HepG2 (cell line): ENCODE measurements around the gene SH3GL2. TPM values are rescaled to one million over a fixed set of nuclear protein-coding genes. Genes with fewer than 3 reads are reported as not detected.

Source experiments
- ATAC-seq: fragments of 200-7000 bp; cut with Tn5 transposase; 3 replicates; pipeline ENCODE4 v1.9.1; 2020; ENCODE audit warnings: mild to moderate bottlenecking, moderate library complexity
- BruUV-seq: library from RNA; stranded (reverse); fragments of 400-500 nt; replicated peaks from 2 replicates; lab custom pipeline; 2021; lab: Mats Ljungman, UMichigan
- CTCF ChIA-PET: fragments of 300-600 bp; formaldehyde crosslinking; extraction: SDS; loops from one replicate; lab custom pipeline; 2021; ENCODE audit warnings: low total read pairs, inconsistent platforms, low intra/inter-chr PET ratio; lab: Yijun Ruan, JAX
- POLR2A ChIA-PET: fragments of 350-600 bp; sonication (Branson Sonifier 250); formaldehyde crosslinking; loops from one replicate; lab custom pipeline; 2020; ENCODE audit warnings: antibody characterized with exemption, inconsistent platforms; lab: Yijun Ruan, JAX
- DNase-seq: peaks from one replicate; pipeline ENCODE4 v3.0.0-alpha.2; 2015; ENCODE audit warnings: low spot score
- FAIRE-seq: peaks from 3 replicates; lab custom pipeline; 2011; peaks lifted over from hg19 to GRCh38; lab: Jason Lieb, UNC
- H2AFZ ChIP-seq: one replicate; pipeline ENCODE4 v1.6.1; 2011; ENCODE audit warnings: low read length, inconsistent platforms
- H3K27ac ChIP-seq: fragments of 300-600 bp; 3 replicates; pipeline ENCODE4 v1.8.0; 2011; ENCODE audit warnings: mixed run types, mild to moderate bottlenecking, mixed read lengths, low read length, inconsistent platforms; ENCODE audit not compliant: insufficient read depth; ENCODE audit errors: extremely low read length
- H3K27me3 ChIP-seq, 2 experiments: fragments of 200-600 bp in 1 of 2; 2 replicates in 1 of 2; 3 replicates in 1 of 2; pipeline versions ENCODE4 v1.6.0 to v1.8.0; 2011; ENCODE audit warnings: low read length in 2 of 2, mild to moderate bottlenecking in 2 of 2, moderate library complexity in 2 of 2, inconsistent platforms in 1 of 2; ENCODE audit not compliant: insufficient read depth in 2 of 2, control insufficient read depth in 1 of 2
- H3K36me3 ChIP-seq, 2 experiments: fragments of 200-600 bp in 1 of 2; replicated peaks in 1 of 2; 2 replicates in 1 of 2; 3 replicates in 1 of 2; pipeline versions ENCODE4 v1.5.1 to v1.8.0; 2011; ENCODE audit warnings: low read length in 2 of 2, inconsistent platforms in 1 of 2; ENCODE audit not compliant: insufficient read depth in 2 of 2, control insufficient read depth in 1 of 2
- H3K4me1 ChIP-seq: 2 replicates; pipeline ENCODE4 v1.5.1; 2012; ENCODE audit warnings: low read length, inconsistent platforms; ENCODE audit not compliant: insufficient read depth
- H3K4me2 ChIP-seq: 2 replicates; pipeline ENCODE4 v1.6.0; 2011; ENCODE audit warnings: low read depth, low read length, inconsistent platforms
- H3K4me3 ChIP-seq, 3 experiments: fragments of 200-600 bp in 1 of 3; sonication (generic), shearing (Covaris generic) in 1 of 3; replicated peaks in 1 of 3; 2 replicates each; pipeline ENCODE4 v1.5.1; 2011 to 2016; ENCODE audit warnings: low read length in 3 of 3, inconsistent platforms in 2 of 3, low read depth in 2 of 3, mild to moderate bottlenecking in 2 of 3, control low read depth in 1 of 3, mixed read lengths in 1 of 3; ENCODE audit not compliant: insufficient read depth in 1 of 3
- H3K79me2 ChIP-seq: one replicate; pipeline ENCODE4 v1.6.1; 2011; ENCODE audit warnings: low read length, inconsistent platforms; ENCODE audit not compliant: insufficient read depth
- H3K9ac ChIP-seq: 2 replicates; pipeline ENCODE4 v1.6.0; 2011; ENCODE audit warnings: mild to moderate bottlenecking, low read depth, low read length, inconsistent platforms; ENCODE audit not compliant: insufficient read depth
- H3K9me3 ChIP-seq: 2 replicates; pipeline ENCODE4 v1.5.1; 2012; ENCODE audit warnings: mild to moderate bottlenecking, low read length
- H4K20me1 ChIP-seq: 2 replicates; pipeline ENCODE4 v1.6.0; 2011; ENCODE audit warnings: inconsistent platforms, mild to moderate bottlenecking, low read length, moderate library complexity; ENCODE audit not compliant: insufficient read depth
- GLI4 ChIP-seq: sonication (generic); formaldehyde crosslinking; IDR thresholded peaks from 2 replicates; pipeline ENCODE4 v1.5.1; 2020; ENCODE audit warnings: missing genetic modification reagents, mild to moderate bottlenecking, moderate library complexity, borderline replicate concordance
- KMT2A ChIP-seq: sonication (generic); formaldehyde crosslinking; IDR thresholded peaks from 2 replicates; pipeline ENCODE4 v1.4.0; 2020; ENCODE audit warnings: missing genetic modification reagents
- MEIS1 ChIP-seq: sonication (generic); formaldehyde crosslinking; IDR thresholded peaks from 2 replicates; pipeline ENCODE4 v1.9.0; 2021; ENCODE audit warnings: mild to moderate bottlenecking, missing genetic modification reagents, moderate library complexity, borderline replicate concordance
- PRDM15 ChIP-seq: sonication (generic); formaldehyde crosslinking; IDR thresholded peaks from 2 replicates; pipeline ENCODE4 v1.4.0; 2020; ENCODE audit warnings: missing genetic modification reagents
- ZNF589 ChIP-seq: sonication (generic); formaldehyde crosslinking; conservative IDR thresholded peaks from 2 replicates; pipeline ENCODE4 v1.8.0; 2022; ENCODE audit warnings: mild to moderate bottlenecking, moderate library complexity, missing genetic modification reagents
- ZNF704 ChIP-seq: sonication (generic); formaldehyde crosslinking; IDR thresholded peaks from 2 replicates; pipeline ENCODE4 v1.8.1; 2023; ENCODE audit warnings: mild to moderate bottlenecking, inconsistent platforms, moderate library complexity, missing genetic modification reagents, borderline replicate concordance
- WGBS: methylation state at CpG from one replicate; pipeline ENCODE4 v1.1.6; 2017; ENCODE audit warnings: low lambda C conversion rate; 5-methylcytosine and 5-hydroxymethylcytosine counted together
- in situ Hi-C: cut with HindIII; loops from 2 replicates; pipeline ENCODE4 v1.10.0; 2017; ENCODE audit warnings: low pct_unique_long_range_greater_than_20kb; ENCODE audit not compliant: extremely low pct_ligation_motif_present
- intact Hi-C: fragments of 100-400 bp; cut with micrococcal nuclease; formaldehyde crosslinking; loops from one replicate; pipeline ENCODE4 v1.10.0; 2022; ENCODE audit not compliant: unreplicated experiment
- polyA plus RNA-seq, 8 experiments: library from polyadenylated mRNA; depleted of rRNA in 3 of 8; stranded (reverse) in 7 of 8; unstranded in 1 of 8; fragments of >200 nt; fragmentation: Illumina TruSeq in 4 of 8; extraction: Trizol in 4 of 8; gene quantifications; 2 replicates each; pipeline versions ENCODE4 v1.2.1 to v1.2.3, GENCODE V29; 2011 to 2016; ENCODE audit warnings: low read depth in 4 of 8, missing spikeins in 1 of 8, mixed read lengths in 1 of 8; ENCODE audit not compliant: insufficient read depth in 1 of 8
- total RNA-seq, 5 experiments: library from RNA; depleted of rRNA; stranded (reverse); fragments of >200 nt; fragmentation: Illumina TruSeq; extraction: Trizol; gene quantifications; 2 replicates each; pipeline ENCODE4 v1.2.3, GENCODE V29; 2016; ENCODE audit warnings: low read depth in 1 of 5
- TF ChIP-seq, protein P1 (sequence below): sonication (generic); formaldehyde crosslinking; IDR thresholded peaks from 2 replicates; pipeline ENCODE4 v1.4.0; 2020; ENCODE audit warnings: low read depth, mild to moderate bottlenecking, missing genetic modification reagents
- TF ChIP-seq, protein P2 (sequence below): sonication (generic); formaldehyde crosslinking; IDR thresholded peaks from 2 replicates; pipeline ENCODE4 v1.5.0; 2020; ENCODE audit warnings: missing genetic modification reagents
- TF ChIP-seq, protein P3 (sequence below): sonication (generic); formaldehyde crosslinking; IDR thresholded peaks from 2 replicates; pipeline ENCODE4 v1.5.0; 2020; ENCODE audit warnings: mild to moderate bottlenecking, missing genetic modification reagents

The SH3GL2 gene
- total and polyA plus RNA-seq, 2 of the 13 experiments (the other 11 are each of a cell fraction or from before 2014, with no cell fraction given), result 0.04 TPM; not detected in 1

DNA sequence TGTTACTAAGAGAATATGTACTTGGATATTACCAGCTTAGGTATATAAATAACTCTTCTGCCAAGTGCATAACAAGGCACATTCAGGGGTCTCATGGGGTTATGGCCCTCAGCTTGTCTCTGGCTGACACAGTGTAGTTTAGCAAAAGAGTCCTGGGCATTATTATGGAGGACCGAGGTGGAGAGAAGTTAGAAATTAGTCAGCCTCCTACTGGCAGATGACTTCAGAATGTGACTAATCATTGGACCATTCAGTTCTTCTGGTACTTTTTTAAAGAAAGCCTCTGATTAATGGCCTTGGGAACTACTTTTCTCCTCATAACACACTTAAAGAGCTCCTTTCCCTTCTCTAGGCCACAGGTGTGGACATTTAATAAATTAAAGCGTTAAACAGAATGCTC lies 178.9 kb downstream of the SH3GL2 start:
- Histone ChIP-seq H3K27me3 (no peaks in the 10 kb centered on the region; a peak in 1 of 5 replicates), H3K27ac (no peak overlapping the region), H3K36me3 (no peaks in the 10 kb centered on the region), H3K9ac (no peak overlapping the region), H3K9me3 (no peaks in the 10 kb centered on the region), H3K4me2 (no peak overlapping the region), H3K79me2 (no peaks in the 10 kb centered on the region), H3K4me3 (no peak overlapping the region), H4K20me1 (no peaks in the 10 kb centered on the region), H3K4me1 (no peaks in the 10 kb centered on the region), H2AFZ (no peak overlapping the region)
- no TSS peak for BruUV-seq
- TF ChIP-seq PRDM15 (CRISPR knock-in tag), result no peak
- no peak for TF ChIP-seq ZNF589 (CRISPR knock-in tag)
- no peak for TF ChIP-seq GLI4 (CRISPR knock-in tag)
- TF ChIP-seq, protein P1, sequence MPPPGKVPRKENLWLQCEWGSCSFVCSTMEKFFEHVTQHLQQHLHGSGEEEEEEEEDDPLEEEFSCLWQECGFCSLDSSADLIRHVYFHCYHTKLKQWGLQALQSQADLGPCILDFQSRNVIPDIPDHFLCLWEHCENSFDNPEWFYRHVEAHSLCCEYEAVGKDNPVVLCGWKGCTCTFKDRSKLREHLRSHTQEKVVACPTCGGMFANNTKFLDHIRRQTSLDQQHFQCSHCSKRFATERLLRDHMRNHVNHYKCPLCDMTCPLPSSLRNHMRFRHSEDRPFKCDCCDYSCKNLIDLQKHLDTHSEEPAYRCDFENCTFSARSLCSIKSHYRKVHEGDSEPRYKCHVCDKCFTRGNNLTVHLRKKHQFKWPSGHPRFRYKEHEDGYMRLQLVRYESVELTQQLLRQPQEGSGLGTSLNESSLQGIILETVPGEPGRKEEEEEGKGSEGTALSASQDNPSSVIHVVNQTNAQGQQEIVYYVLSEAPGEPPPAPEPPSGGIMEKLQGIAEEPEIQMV (CRISPR knock-in tag), result no peak
- TF ChIP-seq, protein P2, sequence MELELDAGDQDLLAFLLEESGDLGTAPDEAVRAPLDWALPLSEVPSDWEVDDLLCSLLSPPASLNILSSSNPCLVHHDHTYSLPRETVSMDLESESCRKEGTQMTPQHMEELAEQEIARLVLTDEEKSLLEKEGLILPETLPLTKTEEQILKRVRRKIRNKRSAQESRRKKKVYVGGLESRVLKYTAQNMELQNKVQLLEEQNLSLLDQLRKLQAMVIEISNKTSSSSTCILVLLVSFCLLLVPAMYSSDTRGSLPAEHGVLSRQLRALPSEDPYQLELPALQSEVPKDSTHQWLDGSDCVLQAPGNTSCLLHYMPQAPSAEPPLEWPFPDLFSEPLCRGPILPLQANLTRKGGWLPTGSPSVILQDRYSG (CRISPR knock-in tag), result no peak
- TF ChIP-seq, protein P3, sequence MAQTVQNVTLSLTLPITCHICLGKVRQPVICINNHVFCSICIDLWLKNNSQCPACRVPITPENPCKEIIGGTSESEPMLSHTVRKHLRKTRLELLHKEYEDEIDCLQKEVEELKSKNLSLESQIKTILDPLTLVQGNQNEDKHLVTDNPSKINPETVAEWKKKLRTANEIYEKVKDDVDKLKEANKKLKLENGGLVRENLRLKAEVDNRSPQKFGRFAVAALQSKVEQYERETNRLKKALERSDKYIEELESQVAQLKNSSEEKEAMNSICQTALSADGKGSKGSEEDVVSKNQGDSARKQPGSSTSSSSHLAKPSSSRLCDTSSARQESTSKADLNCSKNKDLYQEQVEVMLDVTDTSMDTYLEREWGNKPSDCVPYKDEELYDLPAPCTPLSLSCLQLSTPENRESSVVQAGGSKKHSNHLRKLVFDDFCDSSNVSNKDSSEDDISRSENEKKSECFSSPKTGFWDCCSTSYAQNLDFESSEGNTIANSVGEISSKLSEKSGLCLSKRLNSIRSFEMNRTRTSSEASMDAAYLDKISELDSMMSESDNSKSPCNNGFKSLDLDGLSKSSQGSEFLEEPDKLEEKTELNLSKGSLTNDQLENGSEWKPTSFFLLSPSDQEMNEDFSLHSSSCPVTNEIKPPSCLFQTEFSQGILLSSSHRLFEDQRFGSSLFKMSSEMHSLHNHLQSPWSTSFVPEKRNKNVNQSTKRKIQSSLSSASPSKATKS, result no peak
- TF ChIP-seq KMT2A (CRISPR knock-in tag), result no peak
- TF ChIP-seq MEIS1, result no peak
- TF ChIP-seq ZNF704 (CRISPR knock-in tag), result no peak
- intact Hi-C loops, result no loop called here
- in situ Hi-C loops, result no loop called here
- no peak for ATAC-seq
- no peak for DNase-seq
- WGBS, result 5% methylated on average over 1 of the region's 2 CpGs
- ChIA-PET CTCF (no interaction called here), POLR2A (no interaction called here)
- no peak for FAIRE-seq
